ENCODE measurements around the gene SH3BP5.

The SH3BP5 gene

DNA sequence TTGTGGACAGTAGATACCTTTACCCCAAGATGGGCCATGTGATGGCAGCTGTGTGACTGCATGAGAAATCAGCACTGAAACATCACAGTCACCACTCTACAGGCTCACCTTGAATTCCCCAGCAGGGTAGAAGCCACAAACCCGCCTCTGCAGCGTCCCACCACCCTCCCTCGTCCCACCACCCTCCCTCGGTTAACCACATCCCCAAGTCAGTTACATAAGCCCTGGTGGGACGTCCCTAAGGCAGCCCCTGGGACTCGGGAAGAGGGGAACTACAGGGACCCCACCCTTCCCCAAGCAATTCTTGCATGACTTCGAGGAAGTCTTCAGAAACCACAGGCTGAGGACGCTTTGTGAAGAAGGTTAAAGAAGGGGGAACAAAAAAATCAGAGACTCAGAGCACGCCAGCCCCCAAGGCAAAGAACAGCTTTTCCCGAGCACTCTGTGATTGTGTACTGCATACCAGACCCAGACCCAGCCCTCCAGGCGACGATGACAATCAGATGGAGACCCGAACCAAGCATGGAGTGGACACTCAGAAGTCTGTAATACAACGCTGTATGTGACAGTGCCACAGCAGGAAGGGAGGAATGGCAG lies 60.5 kb downstream of the SH3BP5 start:
- no peak for DNase-seq

- DNase-seq: no peak
Observed at GRCh38 chr3:15271030-15271429, 61.4 kb downstream of the SH3BP5 start.

DNA sequence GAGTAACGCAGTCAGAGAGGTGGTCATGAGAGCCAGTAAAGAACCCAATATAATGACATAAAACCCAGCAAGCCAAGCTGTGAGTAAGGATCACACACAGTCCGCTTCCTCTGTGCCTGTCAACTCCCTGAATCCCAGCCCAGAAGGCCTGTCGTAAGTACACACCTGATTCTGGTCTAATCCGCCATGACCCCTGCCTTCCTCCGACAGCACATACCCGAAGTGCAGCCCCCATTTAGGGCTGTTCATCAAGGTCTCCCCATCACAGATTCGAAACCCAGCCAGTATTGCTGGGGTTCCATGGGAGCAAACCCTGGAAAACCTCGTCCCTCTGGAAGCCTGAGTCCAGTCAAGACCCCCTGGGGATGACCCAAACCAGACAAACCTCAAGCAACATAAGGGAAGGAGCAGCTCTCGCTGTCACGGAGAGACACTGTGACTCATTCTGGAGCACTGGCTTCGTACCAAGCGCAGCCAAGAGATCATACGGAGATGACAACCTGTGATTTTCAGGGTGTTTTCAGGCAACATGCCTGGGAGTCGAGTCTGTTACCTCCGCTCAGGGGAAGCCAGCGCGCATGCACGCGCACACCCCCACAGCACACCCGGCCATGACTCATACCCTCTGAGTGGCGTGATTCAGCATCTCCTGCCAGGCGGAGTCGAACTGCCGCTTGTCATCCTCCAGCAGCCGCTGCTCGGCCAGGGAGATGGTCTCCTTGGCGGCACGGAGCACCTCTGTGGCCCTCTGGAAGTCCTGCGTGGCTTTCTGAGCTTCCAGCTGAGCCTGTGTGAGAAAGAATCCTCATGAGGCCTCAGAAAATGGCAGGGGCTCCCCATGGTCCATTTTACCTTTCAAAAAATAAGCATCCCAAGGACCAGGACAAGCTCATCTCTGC lies 63.0 kb downstream of the SH3BP5 start:
- no peak for DNase-seq

DNA sequence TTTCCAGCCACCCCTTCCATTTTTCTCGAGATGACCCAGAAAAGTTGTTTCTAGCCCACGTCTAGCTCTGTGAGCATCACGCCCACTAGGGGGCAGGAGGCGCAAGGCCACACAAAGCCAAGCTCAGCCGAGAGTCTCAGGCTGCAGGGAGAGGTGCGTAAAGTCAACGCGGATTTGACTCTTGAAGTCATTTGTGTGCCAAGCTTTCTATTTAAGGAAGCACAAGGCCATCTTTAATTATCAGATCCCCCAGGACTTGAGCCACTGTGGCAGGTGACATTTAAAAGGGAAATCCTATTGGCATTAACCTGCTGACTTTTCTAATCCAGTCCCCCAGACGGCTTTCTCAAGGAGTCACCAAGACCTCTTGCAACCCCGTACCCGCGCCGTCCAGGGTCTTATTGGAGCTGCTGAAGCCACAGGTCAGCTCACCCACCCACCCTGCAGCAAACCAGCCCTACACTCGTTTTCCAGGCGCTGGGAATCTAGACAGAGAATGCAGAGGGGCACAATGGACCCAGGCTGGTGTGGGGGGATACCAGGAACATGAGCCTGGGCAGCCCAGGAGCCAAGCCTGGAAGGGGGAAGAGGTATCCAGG lies 64.3 kb downstream of the SH3BP5 start:
- DNase-seq: peak; percentile 63

DNA sequence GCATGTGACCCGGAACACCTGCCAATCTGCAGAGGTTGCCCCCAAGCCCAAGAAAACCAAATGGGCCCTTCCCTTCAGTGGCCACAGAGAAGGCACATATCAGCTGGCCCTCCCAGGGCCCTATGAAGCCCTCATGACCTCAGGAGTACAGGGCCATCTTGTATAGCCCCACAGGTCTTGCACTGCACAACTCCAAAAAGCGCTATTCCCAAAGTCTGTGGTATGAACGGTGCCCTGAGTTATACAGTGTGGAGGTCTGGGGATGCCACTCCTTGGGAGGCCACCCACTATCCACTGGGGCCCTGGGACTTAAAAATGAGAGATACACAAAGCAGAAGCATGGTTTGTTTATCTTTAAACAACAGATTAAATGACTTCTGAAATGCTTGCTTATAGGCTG lies 64.9 kb downstream of the SH3BP5 start:
- no peak for DNase-seq

DNA sequence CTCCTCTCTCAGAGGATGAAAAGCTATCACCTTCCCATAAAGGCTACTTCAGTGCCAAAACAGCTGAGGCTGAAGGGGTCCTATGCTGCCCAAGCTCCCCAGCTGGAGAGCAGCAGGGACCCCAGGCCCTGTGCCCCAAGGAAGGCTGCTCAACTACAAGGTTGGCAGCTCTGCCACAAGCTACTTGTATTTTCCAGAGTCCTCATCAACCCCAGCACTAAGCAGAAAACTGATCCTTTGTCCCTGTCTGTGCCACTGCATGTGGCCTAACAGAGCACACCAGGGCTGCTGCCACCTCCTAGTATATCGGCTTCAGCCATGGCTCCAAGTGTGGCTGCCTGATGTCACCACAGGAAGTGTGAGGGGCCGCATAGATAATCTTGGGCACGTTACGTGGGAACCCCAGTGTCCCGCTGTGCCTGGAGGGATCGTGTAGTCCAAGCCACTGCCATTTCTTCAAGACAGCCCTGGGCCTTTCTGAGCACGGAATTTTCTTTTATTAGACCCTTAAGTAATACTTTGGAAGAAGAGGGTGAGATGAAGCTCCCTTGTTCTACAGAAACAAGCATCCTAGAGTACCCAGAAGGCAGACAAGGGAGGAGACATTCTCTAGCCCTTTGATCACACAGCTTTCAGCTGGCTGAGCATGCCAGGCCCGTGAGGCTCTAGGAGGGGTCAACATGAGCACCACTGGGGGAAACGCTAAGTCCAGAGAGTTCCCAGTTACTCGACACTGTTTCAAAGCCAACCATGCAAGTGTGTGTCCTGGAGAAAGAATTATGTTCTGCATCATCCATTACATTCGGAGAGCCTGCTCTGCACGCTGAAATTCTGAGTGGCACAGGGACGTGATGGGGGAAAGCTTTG lies 65.6 kb downstream of the SH3BP5 start:
- DNase-seq: no peak

DNA sequence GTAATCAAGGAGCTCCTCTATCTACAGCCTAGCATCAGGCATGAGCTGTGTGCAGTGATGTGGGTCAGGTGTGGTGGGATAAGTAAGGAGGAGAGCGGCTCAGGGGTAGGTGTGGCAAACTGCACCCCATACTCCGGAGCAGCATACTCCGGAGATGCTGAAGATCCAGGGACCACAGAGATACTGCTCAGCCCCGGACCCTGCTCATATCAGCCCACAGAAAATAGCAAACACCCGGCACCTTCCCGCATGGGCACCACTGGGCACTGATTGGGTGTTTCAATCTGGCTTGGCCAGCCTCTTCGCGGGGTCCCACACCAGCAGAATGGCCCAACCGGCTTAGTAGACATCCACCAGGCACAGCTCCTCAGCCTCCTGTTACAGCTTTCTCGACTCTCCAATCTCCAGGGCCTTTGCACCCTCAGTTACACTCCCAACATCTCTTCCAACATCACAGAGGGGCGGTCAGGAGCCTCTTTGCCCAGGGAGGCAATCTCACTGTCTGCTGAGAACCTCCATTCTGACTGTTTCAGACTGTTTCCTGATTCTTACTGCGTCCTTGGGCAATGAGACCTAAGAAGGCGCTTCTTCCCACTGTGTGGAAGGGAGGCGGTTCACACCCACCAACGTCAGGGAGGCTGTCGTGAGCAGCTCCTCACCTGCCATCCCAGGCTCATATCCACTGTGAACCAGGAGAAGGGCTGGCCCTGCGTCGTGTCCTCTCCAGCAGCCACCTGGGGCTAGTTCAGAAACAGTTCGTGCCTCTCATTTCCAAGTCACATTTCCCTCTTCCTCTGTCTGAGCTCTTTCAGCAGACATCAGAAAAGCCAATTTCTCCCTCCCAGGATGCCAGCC lies 66.5 kb downstream of the SH3BP5 start:
- DNase-seq: no peak

DNA sequence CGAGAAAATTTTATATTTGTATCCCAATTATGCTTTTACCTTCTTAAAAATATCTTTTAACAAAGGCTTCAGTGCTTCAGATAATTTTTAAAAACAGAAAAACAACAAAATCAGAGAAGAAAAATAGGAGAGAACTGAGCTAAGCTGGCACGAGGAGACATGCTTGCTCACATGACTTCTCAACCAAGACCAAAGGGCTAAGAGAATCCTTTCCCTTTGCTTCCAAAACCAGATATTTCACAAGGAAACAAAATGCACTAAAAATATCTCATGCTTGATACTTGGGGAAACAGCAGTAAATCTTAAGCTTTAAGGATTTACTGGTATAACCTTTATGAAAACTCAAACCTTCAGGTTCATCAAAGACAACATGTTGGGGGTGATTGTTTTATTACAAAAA lies 67.9 kb downstream of the SH3BP5 start:
- no peak for DNase-seq

GRCh38 chr3:15263926-15264325 lies 68.5 kb downstream of the SH3BP5 start:
- no peak for DNase-seq

DNA sequence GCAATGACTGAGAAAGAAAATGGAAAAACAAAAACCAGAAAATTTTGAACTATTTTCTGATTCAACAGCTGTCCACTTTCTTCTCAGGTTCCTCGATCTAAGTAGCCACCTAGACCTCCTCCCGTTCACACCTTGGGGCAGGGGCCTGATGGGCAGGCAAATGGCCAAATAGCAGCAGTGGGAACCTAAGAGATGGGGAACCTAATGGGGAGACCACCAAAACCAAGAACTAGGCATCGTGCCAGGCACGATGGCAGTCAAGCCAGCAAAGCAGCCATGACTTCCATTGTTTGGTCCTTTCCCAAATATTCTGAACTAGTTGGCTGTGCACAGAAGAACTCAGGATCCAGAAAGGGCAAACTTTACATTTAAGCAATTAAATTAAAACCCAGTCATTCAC lies 69.3 kb downstream of the SH3BP5 start:
- DNase-seq: no peak

- no peak for DNase-seq
Observed at GRCh38 chr3:15262021-15262420, 70.4 kb downstream of the SH3BP5 start.

DNA sequence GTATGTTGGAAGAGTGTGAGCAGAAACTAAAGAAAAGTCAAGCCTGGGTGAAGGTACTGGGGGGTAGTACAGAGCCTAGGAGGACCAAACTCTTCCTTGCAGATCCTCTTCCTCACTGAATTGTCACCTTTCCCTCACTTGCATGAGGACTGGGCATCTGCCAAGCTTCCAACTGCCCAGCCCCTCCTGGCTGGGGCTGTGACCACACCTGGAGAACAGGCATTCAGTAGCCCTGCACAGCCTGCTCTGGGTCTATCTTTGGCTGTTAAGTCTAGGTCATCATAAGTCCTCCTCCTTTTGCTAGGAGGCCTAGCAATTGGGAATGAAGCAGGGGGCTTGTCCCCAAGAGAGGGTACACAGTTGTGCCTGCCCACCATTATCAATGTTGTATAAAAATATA lies 71.1 kb downstream of the SH3BP5 start:
- no peak for DNase-seq

DNA sequence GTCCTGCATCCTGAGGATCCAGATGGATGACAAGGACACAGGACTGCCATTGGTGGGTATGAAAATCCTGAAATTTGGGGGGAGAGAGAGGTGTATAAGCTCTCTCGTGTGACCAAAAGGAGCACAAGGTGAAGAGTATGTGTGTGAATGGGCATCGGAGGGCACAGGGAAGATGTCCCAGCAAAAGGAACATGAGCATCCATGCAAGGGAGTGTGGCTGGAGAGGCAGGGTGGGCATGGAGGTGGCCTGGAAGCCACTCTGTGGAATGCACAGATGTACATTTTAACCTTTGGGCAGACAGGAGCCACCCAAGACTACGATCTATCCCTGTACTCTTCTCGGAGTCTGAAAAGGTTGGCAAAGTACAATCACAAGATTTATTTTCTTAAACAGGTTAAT lies 71.9 kb downstream of the SH3BP5 start:
- DNase-seq: no peak

- no peak for DNase-seq
Observed at GRCh38 chr3:15258720-15259119, 73.7 kb downstream of the SH3BP5 start.

DNA sequence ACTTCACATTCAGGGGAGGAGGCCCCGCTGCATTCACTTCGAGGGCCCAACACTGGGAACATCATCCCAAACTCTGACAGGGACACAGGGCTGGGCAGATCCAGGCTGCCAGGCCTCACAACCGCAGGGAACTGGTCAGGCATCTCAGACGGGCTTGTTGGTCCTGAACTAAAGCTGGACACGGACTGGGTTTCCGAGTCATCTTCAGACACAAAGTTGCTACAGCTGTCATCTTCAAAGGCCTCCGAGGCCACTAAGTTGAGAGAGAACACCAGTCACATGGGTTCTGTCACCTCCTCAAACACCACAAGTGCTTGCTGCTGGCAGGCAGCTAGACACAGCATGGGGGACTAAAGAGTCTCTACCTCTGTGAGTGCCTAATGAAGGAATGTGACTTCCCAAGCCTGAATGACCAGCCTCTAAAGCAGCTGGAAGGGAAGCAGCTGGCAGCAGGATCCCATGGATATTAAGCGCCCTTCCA lies 75.5 kb downstream of the SH3BP5 start:
- no peak for DNase-seq

DNA sequence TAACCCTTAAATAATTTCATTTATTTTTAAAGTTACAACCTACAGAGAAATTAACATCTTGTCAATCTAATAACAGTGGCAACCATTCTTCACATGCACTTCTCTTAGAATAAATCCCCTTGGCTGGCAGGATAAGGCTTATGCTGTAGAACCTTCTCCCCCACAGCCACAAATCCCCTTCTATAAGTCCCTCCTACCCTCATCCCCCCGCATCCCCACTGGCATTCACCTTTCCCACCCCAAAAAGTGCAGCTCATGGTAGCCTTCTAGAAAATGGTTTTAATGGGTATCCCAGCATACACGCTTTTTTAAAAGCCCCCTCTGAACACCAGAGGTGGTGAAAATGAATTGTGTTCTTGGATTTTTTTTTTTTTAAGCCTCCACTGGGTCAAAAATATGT lies 77.2 kb downstream of the SH3BP5 start:
- DNase-seq: no peak

DNA sequence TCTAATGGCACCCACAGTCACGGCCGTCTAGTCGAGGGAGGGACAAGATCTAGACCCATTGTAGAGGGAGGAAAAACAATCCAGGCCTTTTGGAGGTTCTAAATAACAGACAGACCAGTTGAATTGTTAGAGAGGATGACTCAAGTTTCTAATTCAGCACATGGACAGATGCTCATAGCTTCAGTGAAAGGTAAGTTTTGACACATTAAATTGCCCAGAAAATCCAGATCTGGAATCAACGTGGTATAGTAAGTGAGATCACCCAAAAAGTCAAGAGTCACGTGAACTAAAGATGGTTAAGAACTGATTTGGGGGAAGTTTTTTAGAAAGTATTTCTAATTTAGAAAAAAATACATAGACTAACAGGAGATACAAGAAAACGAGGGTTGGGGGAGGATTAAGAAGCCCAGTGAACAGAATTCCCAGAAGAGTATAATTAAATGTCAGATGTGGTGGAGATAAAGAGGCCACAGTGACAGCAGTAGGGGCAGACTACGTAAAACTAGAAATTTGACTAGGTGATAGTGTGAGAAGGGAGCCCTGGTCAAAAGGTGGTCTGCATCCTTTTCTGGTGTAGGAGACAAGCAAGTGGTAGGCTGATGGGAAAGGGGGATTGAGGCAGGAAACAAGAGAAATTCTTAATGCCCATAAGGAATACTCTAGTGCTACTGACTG lies 79.2 kb downstream of the SH3BP5 start:
- no peak for DNase-seq

GRCh38 chr3:15246186-15246585 lies 86.2 kb downstream of the SH3BP5 start:
- DNase-seq: no peak

DNA sequence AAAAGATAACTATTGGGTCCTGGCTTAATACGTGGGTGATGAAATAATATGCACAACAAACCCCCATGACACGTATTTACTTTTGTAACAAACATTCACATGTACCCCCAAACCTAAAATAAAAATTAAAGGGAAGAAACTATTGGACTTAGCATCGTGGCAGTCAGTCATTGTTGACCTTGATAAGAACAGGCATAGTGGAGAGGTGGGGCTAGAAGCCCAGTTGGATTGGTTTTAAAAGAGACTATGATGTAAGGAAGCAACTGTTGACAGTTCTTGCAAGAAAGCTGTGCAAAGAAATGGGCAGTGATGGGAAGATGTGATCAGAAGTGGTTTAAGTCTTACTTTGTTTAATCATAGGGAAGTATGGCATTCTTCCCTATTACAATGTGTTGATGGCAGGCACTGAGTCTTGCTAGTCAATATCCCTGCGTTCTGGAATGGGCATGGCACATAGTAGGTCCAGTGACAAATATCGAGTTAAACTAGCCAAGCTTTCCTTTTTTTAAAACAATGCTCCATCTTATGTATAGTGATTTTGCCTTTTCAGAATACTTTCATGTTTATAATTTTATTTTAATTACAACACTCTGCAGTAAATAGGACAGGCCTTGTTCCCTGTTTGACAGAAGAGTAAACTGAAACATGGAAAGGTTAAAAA lies 88.4 kb downstream of the SH3BP5 start:
- no peak for DNase-seq

- DNase-seq: no peak
Observed at GRCh38 chr3:15241341-15241740, 91.0 kb downstream of the SH3BP5 start.

DNA sequence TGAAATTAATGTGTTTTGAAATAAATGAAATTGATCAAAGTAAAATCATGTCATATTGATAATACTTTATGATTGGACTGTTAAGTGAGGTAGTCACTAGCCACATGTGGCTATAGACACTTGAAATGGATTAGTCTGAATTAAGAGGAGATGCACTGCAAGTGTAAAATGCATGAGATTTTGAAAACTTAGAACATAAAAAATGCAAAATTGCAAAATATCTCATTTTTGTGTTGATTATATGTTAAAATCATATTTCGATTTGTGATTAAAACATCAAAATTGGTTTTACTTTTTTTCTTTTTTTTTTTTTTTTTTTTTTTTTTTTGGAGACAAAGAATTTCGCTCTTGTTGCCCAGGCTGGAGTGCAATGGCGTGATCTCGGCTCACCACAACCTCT lies 103.1 kb downstream of the SH3BP5 start:
- no peak for DNase-seq
